ENCODE measurements around the gene ZMYM5.
A peak's percentile ranks its signal among the peaks of the same experiment; 100 is the strongest.
"Not testable (repeated sequence)": the region's sequence is repeated elsewhere in the genome, so short reads cannot be mapped to it uniquely, and the experiment has no call there.

ZMYM5 gene

DNA sequence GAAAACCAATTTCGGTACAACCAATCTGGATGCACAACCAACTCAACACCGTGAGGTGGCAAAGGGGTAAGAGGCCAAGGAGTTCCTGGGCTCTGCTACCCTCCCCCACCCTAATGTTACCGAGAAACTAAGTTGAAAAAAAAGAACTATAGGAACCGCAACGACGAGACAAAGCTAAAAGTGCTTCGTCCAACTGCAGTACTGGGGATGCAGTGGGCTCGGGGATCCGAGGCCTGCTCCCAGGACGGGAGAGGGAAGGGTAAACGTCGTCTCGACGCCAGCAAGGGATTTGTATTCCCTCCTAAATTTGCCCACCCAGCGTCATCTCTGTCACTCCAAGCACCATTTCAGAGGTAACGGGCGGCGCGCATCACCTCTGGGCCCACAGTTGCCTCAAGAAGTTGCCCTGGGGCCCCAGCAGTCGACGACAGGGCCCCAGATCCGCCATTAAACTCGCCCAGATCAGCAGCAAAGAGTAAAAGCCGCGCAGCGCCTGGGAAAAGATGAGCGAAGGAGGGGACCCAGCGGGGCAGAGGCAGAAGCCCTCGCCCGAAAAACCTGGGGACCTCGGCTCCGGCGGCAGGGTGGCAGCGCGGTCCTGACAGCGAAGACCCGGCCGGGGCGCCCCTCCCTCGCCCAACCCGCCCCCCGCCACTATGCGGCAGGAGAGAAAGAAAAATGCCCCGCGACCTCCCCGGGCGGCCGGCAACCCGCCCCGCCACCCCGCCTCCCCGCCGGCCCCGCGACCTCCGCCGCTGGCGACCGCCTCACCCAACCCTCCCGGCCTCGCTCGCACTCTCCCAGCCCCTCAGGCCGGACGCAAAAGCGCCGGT is 752 bp downstream of the ZMYM5 start:
- peak overlapping the region; percentile 82 for H3K9ac ChIP-seq (ENCODE audit: low read depth, low read length)
- H3K9me3 ChIP-seq (ENCODE audit: control insufficient read depth, insufficient read depth, low read length): no peaks in the 10 kb centered on the region
- no peaks in the 10 kb centered on the region for H3K36me3 ChIP-seq (ENCODE audit: control insufficient read depth, insufficient read depth, low read length)
- peak overlapping the region; percentile 79 for H3K4me3 ChIP-seq (ENCODE audit: low read depth, low read length)
- H3K27me3 ChIP-seq (ENCODE audit: control insufficient read depth, insufficient read depth, low read length): no peaks in the 10 kb centered on the region
- H3K4me1 ChIP-seq (ENCODE audit: control insufficient read depth, insufficient read depth, low read length): peaks cover 5% of the 10 kb centered on the region

DNA sequence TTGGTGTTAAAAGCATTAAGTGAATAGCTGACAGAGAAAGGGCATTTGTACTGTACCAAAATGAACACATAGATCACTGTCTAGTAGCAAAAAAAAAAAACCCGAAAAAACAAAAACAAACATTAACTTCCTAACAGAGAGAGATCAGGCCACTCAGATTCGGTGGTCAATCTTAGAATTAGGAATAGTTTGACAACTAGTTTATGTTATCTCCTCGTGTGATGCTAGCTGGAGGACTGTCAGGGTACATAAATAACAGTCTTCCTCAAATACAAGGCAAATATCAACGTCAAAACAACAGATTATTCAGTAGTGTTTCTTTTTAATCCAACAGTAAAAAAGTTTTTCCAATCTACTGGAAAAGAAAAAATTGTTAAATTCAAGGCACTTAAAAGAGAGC is 1.7 kb downstream of the ZMYM5 start:
- Histone ChIP-seq H3K9ac (ENCODE audit: low read depth, low read length) (no peak overlapping the region), H3K4me3 (ENCODE audit: low read depth, low read length) (peak overlapping the region; percentile 73), H3K4me1 (ENCODE audit: control insufficient read depth, insufficient read depth, low read length) (peaks cover 5% of the 10 kb centered on the region), H3K9me3 (ENCODE audit: control insufficient read depth, insufficient read depth, low read length) (no peaks in the 10 kb centered on the region), H3K27me3 (ENCODE audit: control insufficient read depth, insufficient read depth, low read length) (no peaks in the 10 kb centered on the region), H3K36me3 (ENCODE audit: control insufficient read depth, insufficient read depth, low read length) (no peaks in the 10 kb centered on the region)

DNA sequence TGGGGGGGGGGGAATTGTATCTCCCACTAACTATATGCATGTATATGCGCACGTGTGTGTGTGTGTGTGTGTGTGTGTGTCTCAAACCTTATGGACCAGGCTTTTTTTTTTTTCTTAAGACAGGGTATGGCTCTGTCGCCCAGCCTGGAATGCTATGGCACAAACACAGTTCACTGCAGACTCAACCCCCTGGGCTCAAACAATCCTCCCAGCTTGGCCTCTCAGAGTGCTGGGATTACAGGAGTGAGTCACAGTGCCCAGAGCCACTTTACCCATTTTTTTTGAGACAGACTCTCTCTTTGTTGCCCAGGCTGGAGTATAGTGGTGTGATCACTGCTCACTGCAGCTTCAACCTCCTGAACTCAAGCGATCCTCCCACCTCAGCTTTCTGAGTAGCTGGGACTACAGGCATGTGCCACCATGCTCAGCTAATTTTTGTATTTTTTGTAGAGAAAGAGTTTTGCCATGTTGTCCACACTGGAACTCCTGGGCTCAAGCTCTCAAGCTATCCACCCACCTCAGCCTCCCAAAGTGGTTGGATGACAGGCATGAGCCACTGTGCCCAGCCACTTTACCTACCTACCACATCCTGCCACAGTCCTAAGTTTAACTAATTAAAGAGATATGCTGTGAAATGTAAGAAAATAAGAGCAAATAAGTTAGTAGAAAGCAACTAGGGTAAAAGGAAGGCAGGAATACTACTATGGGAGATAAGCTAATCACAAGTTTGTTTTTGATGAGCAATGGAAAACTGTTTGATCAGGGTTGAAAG is 2.4 kb downstream of the ZMYM5 start:
- Histone ChIP-seq H3K9me3 (ENCODE audit: control insufficient read depth, insufficient read depth, low read length) (no peaks in the 10 kb centered on the region), H3K9ac (ENCODE audit: low read depth, low read length) (no peak overlapping the region), H3K27me3 (ENCODE audit: control insufficient read depth, insufficient read depth, low read length) (no peaks in the 10 kb centered on the region), H3K4me1 (ENCODE audit: control insufficient read depth, insufficient read depth, low read length) (peaks cover 5% of the 10 kb centered on the region), H3K4me3 (ENCODE audit: low read depth, low read length) (no peak overlapping the region), H3K36me3 (ENCODE audit: control insufficient read depth, insufficient read depth, low read length) (no peaks in the 10 kb centered on the region)

DNA sequence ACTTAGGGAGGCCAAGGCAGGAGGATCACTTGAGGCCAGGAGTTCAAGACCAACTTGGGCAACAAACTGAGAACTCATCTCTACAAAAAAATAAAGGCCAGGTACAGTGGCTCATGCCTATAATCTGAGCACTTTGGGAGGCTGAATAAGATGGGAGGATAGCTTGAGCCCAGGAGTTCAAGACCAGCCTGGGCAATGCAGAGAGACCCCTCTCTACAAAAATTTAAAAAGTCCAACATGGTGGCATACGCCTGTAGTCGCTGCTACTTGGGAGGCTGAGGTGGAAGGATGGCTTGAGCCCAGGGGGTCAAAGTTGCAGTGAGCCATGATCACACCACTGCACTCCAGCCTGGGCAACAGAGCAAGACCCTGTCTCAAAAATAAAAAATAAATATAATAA is 5.8 kb downstream of the ZMYM5 start:
- not testable (repeated sequence) for H3K4me3 ChIP-seq (ENCODE audit: low read depth, low read length); H3K27me3 ChIP-seq (ENCODE audit: control insufficient read depth, insufficient read depth, low read length); H3K9ac ChIP-seq (ENCODE audit: low read depth, low read length); H3K4me1 ChIP-seq (ENCODE audit: control insufficient read depth, insufficient read depth, low read length); H3K9me3 ChIP-seq (ENCODE audit: control insufficient read depth, insufficient read depth, low read length); H3K36me3 ChIP-seq (ENCODE audit: control insufficient read depth, insufficient read depth, low read length)

DNA sequence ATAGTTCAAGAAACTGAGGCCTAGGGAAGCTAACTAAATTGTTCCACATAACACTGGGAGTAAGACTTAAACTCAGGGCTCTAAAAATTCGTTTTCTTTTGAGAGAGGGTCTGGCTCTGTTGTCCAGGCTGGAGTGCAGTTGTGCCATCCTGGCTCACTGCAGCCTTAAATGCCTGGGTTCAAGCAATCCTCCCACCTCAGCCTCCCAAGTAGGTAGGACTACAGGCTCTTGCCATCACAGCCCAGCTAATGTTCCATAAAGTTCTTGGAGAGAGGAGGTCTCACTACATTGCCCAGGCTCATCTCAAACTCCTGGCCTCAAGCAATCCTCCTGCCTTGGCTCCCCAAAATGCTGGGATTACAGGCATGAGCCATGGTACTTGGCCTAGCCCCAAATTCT is 10.7 kb downstream of the ZMYM5 start:
- no peaks in the 10 kb centered on the region for H3K4me1 ChIP-seq (ENCODE audit: control insufficient read depth, insufficient read depth, low read length)
- H3K27me3 ChIP-seq (ENCODE audit: control insufficient read depth, insufficient read depth, low read length): no peaks in the 10 kb centered on the region
- no peak overlapping the region for H3K9ac ChIP-seq (ENCODE audit: low read depth, low read length)
- no peak overlapping the region for H3K4me3 ChIP-seq (ENCODE audit: low read depth, low read length)
- peaks cover 15% of the 10 kb centered on the region for H3K36me3 ChIP-seq (ENCODE audit: control insufficient read depth, insufficient read depth, low read length)
- no peaks in the 10 kb centered on the region for H3K9me3 ChIP-seq (ENCODE audit: control insufficient read depth, insufficient read depth, low read length)

DNA sequence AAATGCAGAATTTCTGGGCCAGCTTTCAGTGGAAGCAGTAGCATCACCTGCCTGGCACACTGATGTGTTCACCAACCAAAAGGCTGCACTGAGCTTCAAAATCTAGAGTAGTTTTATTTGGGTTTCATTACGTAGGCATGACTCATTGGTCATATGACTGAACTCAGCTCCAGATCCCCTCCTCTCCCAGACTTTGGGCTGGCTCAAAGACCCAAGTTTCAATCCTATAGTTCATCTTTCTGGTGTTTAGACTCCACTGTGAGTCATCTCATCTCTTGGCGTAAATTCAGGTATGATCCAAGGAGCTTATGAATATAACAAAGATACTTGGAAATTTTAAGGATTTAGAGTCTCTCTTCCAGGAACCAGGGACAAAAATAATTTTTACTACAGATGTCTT is 17.7 kb downstream of the ZMYM5 start:
- H3K4me1 ChIP-seq (ENCODE audit: control insufficient read depth, insufficient read depth, low read length): peaks cover 12% of the 10 kb centered on the region

DNA sequence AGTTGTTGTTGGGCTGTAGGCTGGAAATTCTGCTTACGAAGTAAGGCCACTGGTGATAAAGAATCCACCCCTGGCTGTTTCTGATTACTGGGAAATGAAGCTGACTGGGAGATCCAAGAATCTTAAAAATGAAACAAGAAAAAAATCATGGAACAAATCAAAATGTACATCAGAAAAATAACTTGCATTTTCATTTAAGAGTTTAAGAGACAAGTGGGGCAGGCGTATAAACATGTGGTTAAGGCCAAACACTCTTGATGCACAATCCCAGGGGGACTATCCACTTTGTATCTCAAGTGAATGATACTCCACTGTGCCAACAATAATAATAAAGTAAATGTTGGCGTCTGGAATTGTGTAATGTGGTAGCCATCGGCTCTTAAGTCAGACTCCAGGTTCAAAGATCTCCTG is 24.6 kb downstream of the ZMYM5 start:
- Histone ChIP-seq H3K36me3 (ENCODE audit: control insufficient read depth, insufficient read depth, low read length) (peaks cover 10% of the 10 kb centered on the region), H3K4me3 (ENCODE audit: low read depth, low read length) (no peak overlapping the region), H3K27me3 (ENCODE audit: control insufficient read depth, insufficient read depth, low read length) (no peaks in the 10 kb centered on the region), H3K9ac (ENCODE audit: low read depth, low read length) (no peak overlapping the region), H3K9me3 (ENCODE audit: control insufficient read depth, insufficient read depth, low read length) (no peaks in the 10 kb centered on the region), H3K4me1 (ENCODE audit: control insufficient read depth, insufficient read depth, low read length) (no peaks in the 10 kb centered on the region)

More for the DNA sequence above, 17.7 kb downstream of the ZMYM5 start:
- H3K9ac ChIP-seq (ENCODE audit: low read depth, low read length): no peak overlapping the region
- no peak overlapping the region for H3K4me3 ChIP-seq (ENCODE audit: low read depth, low read length)
- H3K9me3 ChIP-seq (ENCODE audit: control insufficient read depth, insufficient read depth, low read length): no peaks in the 10 kb centered on the region
- H3K36me3 ChIP-seq (ENCODE audit: control insufficient read depth, insufficient read depth, low read length): peaks cover 10% of the 10 kb centered on the region
- no peaks in the 10 kb centered on the region for H3K27me3 ChIP-seq (ENCODE audit: control insufficient read depth, insufficient read depth, low read length)

DNA sequence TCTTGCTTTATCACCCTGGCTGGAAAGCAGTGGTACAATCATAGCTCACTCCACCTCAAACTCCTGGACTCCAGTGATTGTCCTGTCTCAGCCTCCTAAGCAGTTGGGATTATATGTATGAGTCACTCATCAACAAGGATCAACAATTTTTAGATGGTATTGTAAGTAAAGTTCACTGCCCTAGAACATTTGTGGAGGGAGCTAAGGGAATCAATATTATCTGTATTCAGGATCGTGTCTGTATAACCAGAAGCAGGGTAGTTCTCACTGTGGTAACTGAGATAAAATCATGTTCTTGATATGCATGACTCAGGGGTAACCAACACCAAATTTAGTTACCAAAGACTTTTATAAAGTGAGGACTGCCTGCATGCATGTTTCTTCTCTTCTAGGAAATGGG is 27.0 kb downstream of the ZMYM5 start:
- no peak overlapping the region for H3K4me3 ChIP-seq (ENCODE audit: low read depth, low read length)
- peaks cover 12% of the 10 kb centered on the region for H3K36me3 ChIP-seq (ENCODE audit: control insufficient read depth, insufficient read depth, low read length)
- no peak overlapping the region for H3K9ac ChIP-seq (ENCODE audit: low read depth, low read length)
- no peaks in the 10 kb centered on the region for H3K27me3 ChIP-seq (ENCODE audit: control insufficient read depth, insufficient read depth, low read length)
- no peaks in the 10 kb centered on the region for H3K4me1 ChIP-seq (ENCODE audit: control insufficient read depth, insufficient read depth, low read length)
- no peaks in the 10 kb centered on the region for H3K9me3 ChIP-seq (ENCODE audit: control insufficient read depth, insufficient read depth, low read length)

DNA sequence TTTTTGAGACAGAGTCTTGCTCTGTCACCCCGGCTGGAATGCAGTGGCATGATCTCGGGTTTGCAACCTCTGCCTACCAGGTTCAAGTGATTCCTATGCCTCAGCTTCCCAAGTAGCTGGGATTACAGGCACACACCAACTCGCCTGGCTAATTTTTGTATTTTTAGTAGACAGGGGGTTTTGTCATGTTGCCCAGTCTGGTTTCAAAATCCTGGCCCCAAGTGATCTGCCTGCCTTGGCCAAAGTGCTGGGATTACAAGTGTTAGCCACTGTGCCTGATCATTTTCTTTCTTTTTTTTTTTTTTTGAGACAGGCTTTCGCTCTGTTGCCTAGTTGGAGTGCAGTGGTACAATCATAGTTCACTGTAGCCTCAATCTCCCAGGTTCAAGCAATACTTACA is 28.7 kb downstream of the ZMYM5 start:
- Histone ChIP-seq H3K4me3 (ENCODE audit: low read depth, low read length) (no peak overlapping the region), H3K9me3 (ENCODE audit: control insufficient read depth, insufficient read depth, low read length) (no peaks in the 10 kb centered on the region), H3K4me1 (ENCODE audit: control insufficient read depth, insufficient read depth, low read length) (no peaks in the 10 kb centered on the region), H3K36me3 (ENCODE audit: control insufficient read depth, insufficient read depth, low read length) (peaks cover 12% of the 10 kb centered on the region), H3K9ac (ENCODE audit: low read depth, low read length) (no peak overlapping the region), H3K27me3 (ENCODE audit: control insufficient read depth, insufficient read depth, low read length) (no peaks in the 10 kb centered on the region)

DNA sequence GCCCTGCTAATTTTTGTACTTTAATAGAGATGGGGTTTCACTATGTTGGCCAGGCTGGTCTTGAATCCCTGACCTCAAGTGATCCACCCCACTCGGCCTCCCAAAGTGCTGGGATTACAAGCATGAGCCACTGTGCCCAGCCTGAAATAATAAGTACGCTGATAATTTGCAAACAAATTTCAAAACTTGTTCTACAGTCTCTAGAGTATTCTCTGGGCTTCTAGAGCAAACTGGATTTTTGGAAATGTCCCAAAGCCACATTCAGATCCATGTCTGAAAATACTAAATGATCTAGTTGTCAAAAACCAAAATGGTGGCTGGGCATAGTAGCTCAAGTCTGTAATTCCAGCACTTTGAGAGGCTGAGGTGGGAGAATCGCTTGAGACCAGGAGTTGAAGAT is 40.8 kb downstream of the ZMYM5 start:
- peaks cover 4% of the 10 kb centered on the region for H3K36me3 ChIP-seq (ENCODE audit: control insufficient read depth, insufficient read depth, low read length)
- H3K9me3 ChIP-seq (ENCODE audit: control insufficient read depth, insufficient read depth, low read length): no peaks in the 10 kb centered on the region
- peaks cover 2% of the 10 kb centered on the region for H3K4me1 ChIP-seq (ENCODE audit: control insufficient read depth, insufficient read depth, low read length)
- no peak overlapping the region for H3K9ac ChIP-seq (ENCODE audit: low read depth, low read length)
- H3K4me3 ChIP-seq (ENCODE audit: low read depth, low read length): no peak overlapping the region
- no peaks in the 10 kb centered on the region for H3K27me3 ChIP-seq (ENCODE audit: control insufficient read depth, insufficient read depth, low read length)

DNA sequence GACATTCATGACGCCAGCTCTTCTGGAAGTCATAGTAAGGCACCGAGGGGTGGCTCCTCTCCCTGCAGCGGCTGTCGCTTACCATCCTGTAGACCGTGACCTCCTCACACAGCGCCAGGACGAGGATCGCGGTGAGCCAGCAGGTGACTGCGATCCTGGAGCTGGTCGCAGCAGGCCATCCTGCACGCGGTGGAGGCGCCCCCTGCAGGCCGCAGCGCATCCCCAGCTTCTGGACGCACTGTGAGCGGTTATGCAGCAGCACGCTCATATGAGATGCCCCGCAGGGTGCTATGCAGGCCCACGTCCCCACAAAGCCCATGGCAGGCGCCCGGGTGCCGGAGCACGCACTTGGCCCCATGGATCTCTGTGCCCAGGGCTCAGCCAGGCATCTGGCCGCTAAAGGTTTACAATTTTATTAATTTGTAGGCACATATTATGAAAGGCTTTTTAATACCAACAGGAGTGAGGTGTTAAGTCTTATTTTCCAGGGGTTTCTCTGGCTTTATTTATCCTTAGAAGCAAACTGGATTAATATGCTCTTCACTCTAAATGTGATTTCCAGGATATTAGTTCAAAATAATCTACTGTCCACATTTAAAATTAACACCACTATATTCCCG is 45.1 kb downstream of the ZMYM5 start:
- H3K36me3 ChIP-seq (ENCODE audit: control insufficient read depth, insufficient read depth, low read length): no peaks in the 10 kb centered on the region
- no peak overlapping the region for H3K4me3 ChIP-seq (ENCODE audit: low read depth, low read length)
- H3K27me3 ChIP-seq (ENCODE audit: control insufficient read depth, insufficient read depth, low read length): no peaks in the 10 kb centered on the region
- peaks cover 2% of the 10 kb centered on the region for H3K4me1 ChIP-seq (ENCODE audit: control insufficient read depth, insufficient read depth, low read length)
- H3K9me3 ChIP-seq (ENCODE audit: control insufficient read depth, insufficient read depth, low read length): no peaks in the 10 kb centered on the region
- H3K9ac ChIP-seq (ENCODE audit: low read depth, low read length): no peak overlapping the region

All from iPS-15b (cell line).